CD4-positive, alpha-beta T cell (primary cell): ENCODE results near the gene CPNE9. TPM values are rescaled to one million over a fixed set of nuclear protein-coding genes. Genes with fewer than 3 reads are reported as not detected.

Experiments
- ATAC-seq: fragments of 200-7000 bp; cut with Tn5 transposase; one replicate; pipeline ENCODE4 v1.10.0; 2022; ENCODE audit warnings: mild to moderate bottlenecking; ENCODE audit not compliant: poor library complexity
- CTCF ChIA-PET: fragments of 350-600 bp; sonication (Branson Sonifier 250); formaldehyde crosslinking; loops from one replicate; lab custom pipeline; 2021; ENCODE audit warnings: antibody characterized with exemption, inconsistent platforms; lab: Charles Lee
- POLR2A ChIA-PET: fragments of 350-600 bp; sonication (Branson Sonifier 250); formaldehyde crosslinking; loops from one replicate; lab custom pipeline; 2021; ENCODE audit warnings: antibody characterized with exemption, inconsistent platforms; lab: Charles Lee
- DNase-seq, 14 experiments: peaks; one replicate each; pipeline ENCODE4 v3.0.0-alpha.2; 2013 to 2020; ENCODE audit warnings: mixed read lengths in 2 of 14
- H3K27ac ChIP-seq, 2 donors: one replicate each; pipeline versions ENCODE4 v1.5.1 to v1.7.0; 2013; ENCODE audit warnings: low read length in 2 of 2, low read depth in 1 of 2, mild to moderate bottlenecking in 1 of 2
- H3K27me3 ChIP-seq, 2 experiments: 1 replicate in 1 of 2; 2 replicates in 1 of 2; pipeline versions ENCODE4 v1.6.1 to v1.7.0; 2013; ENCODE audit warnings: low read length in 2 of 2, control low read depth in 1 of 2, mild to moderate bottlenecking in 1 of 2, moderate library complexity in 1 of 2; ENCODE audit not compliant: insufficient read depth in 2 of 2, control insufficient read depth in 1 of 2
- H3K36me3 ChIP-seq: one replicate; pipeline ENCODE4 v1.6.1; 2013; ENCODE audit warnings: low read length, control low read depth; ENCODE audit not compliant: insufficient read depth
- H3K4me1 ChIP-seq: one replicate; pipeline ENCODE4 v1.6.1; 2013; ENCODE audit warnings: low read length, control low read depth; ENCODE audit not compliant: insufficient read depth
- H3K4me3 ChIP-seq: one replicate; pipeline ENCODE4 v1.5.1; 2013; ENCODE audit warnings: mild to moderate bottlenecking, low read length, moderate library complexity
- H3K9me3 ChIP-seq, 2 experiments: 1 replicate in 1 of 2; 2 replicates in 1 of 2; pipeline versions ENCODE4 v1.6.1 to v1.7.0; 2013; ENCODE audit warnings: low read length in 2 of 2, mild to moderate bottlenecking in 2 of 2, control low read depth in 1 of 2, moderate library complexity in 1 of 2; ENCODE audit not compliant: control insufficient read depth in 1 of 2, insufficient read depth in 1 of 2
- H3K27ac Mint-ChIP-seq: one replicate; pipeline ENCODE4 v1.8.0; 2020; ENCODE audit warnings: mixed read lengths
- H3K27me3 Mint-ChIP-seq: one replicate; pipeline ENCODE4 v1.8.0; 2021; ENCODE audit warnings: mixed read lengths
- H3K36me3 Mint-ChIP-seq: one replicate; pipeline ENCODE4 v1.8.0; 2021; ENCODE audit warnings: low read depth, mixed read lengths
- H3K4me1 Mint-ChIP-seq: one replicate; pipeline ENCODE4 v1.8.0; 2021; ENCODE audit warnings: low read depth, mixed read lengths
- H3K4me3 Mint-ChIP-seq: one replicate; pipeline ENCODE4 v1.8.0; 2020; ENCODE audit warnings: mild to moderate bottlenecking, mixed read lengths
- H3K9me3 Mint-ChIP-seq: one replicate; pipeline ENCODE4 v1.8.0; 2020; ENCODE audit warnings: mixed read lengths
- intact Hi-C, 2 experiments: fragments of 100-400 bp; cut with DNase I in 1 of 2; cut with micrococcal nuclease in 1 of 2; formaldehyde crosslinking; loops; one replicate each; pipeline versions ENCODE4 v1.15.1 to v1.9.0; 2023 to 2025; cut with DNase I, micrococcal nuclease
- total RNA-seq, 174 experiments: library from RNA in 2 of 174; stranded (reverse) in 2 of 174; gene quantifications; one replicate each; pipeline ENCODE4 v1.2.3 and lab custom pipeline; 2021 to 2026
- TF ChIP-seq, protein P1 (sequence below): fragments of 200-600 bp; IDR thresholded peaks from one replicate; pipeline ENCODE4 v1.8.0; 2022; ENCODE audit warnings: antibody characterized with exemption, mild to moderate bottlenecking

Gene CPNE9
- total RNA-seq, 2 experiments from 2014 or later, result 0.33 to 0.45 TPM

DNA sequence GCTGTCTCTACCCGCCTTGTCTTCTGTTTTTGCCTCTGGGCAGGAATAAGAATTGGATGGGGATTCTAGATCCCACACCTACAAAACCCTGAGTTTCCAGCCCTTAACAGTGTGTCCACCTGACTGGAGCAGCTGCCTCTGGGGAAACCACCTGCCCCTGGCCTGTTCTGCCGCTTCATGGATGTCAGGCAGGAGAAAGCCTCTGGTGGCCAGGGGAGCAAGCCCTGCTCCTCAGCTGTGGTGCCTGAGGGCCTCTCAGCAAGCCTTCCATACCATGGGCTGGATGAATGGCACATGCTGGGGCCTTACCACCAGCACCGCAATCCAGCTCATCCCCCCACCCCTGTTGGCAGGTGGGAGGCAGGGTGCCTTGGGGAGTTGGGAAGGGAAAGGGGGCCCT lies 5.3 kb upstream of the CPNE9 start:
- intact Hi-C loops, result no loop called here
- Mint-ChIP-seq H3K4me1 (peaks cover 5% of the 10 kb centered on the region), H3K27me3 (peaks cover 6% of the 10 kb centered on the region), H3K36me3 (peaks cover 87% of the 10 kb centered on the region), H3K4me3 (no peak overlapping the region), H3K9me3 (no peaks in the 10 kb centered on the region), H3K27ac (no peak overlapping the region)
- ATAC-seq, result no peak
- no peak for DNase-seq
- Histone ChIP-seq H3K27me3 (peaks cover under 1% of the 10 kb centered on the region in 2 experiments), H3K4me1 (no peaks in the 10 kb centered on the region), H3K9me3 (peaks cover 0 to 3% of the 10 kb centered on the region in 2 experiments), H3K27ac (no peak overlapping the region), H3K36me3 (peaks cover 76% of the 10 kb centered on the region), H3K4me3 (no peak overlapping the region)
- ChIA-PET POLR2A (no interaction called here), CTCF (no interaction called here)
- TF ChIP-seq, protein P1, sequence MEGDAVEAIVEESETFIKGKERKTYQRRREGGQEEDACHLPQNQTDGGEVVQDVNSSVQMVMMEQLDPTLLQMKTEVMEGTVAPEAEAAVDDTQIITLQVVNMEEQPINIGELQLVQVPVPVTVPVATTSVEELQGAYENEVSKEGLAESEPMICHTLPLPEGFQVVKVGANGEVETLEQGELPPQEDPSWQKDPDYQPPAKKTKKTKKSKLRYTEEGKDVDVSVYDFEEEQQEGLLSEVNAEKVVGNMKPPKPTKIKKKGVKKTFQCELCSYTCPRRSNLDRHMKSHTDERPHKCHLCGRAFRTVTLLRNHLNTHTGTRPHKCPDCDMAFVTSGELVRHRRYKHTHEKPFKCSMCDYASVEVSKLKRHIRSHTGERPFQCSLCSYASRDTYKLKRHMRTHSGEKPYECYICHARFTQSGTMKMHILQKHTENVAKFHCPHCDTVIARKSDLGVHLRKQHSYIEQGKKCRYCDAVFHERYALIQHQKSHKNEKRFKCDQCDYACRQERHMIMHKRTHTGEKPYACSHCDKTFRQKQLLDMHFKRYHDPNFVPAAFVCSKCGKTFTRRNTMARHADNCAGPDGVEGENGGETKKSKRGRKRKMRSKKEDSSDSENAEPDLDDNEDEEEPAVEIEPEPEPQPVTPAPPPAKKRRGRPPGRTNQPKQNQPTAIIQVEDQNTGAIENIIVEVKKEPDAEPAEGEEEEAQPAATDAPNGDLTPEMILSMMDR, result no peak

- Histone ChIP-seq H3K4me3 (no peak overlapping the region), H3K4me1 (peaks cover 14% of the 10 kb centered on the region), H3K36me3 (peaks cover 53% of the 10 kb centered on the region), H3K9me3 (peaks cover 0 to 17% of the 10 kb centered on the region in 2 experiments), H3K27ac (no peak overlapping the region), H3K27me3 (peaks cover 15 to 17% of the 10 kb centered on the region in 2 experiments)
- Mint-ChIP-seq H3K4me1 (peaks cover 12% of the 10 kb centered on the region), H3K9me3 (no peaks in the 10 kb centered on the region), H3K27me3 (peaks cover 21% of the 10 kb centered on the region), H3K36me3 (peaks cover 68% of the 10 kb centered on the region), H3K27ac (no peak overlapping the region), H3K4me3 (no peak overlapping the region)
- no peak for DNase-seq
- intact Hi-C loops, result no loop called here
- ChIA-PET POLR2A (no interaction called here), CTCF (no interaction called here)
- TF ChIP-seq, protein P1, result no peak
- ATAC-seq, result no peak
Observed at GRCh38 chr3:9700536-9700935, 3.1 kb upstream of the CPNE9 start.

DNA sequence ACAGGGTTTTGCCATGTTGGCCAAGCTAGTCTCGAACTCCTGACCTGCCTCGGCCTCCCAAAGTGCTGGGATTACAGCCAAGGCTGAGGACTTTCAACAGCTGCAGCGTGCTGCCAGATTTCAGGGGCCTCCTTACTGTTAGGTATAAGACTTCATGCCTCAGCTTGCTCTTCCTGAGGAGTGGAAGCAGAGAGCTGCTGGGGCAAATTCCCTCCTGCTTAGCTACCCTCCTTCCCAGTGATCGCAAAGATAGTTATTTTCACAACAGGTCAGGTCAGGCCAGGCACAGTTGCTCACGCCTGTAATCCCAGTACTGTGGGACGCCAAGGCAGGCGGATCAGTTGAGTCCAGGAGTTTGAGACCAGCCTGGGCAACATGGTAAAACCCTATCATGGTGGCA lies 2.6 kb upstream of the CPNE9 start:
- H3K4me1 Mint-ChIP-seq, result peaks cover 12% of the 10 kb centered on the region
- no peaks in the 10 kb centered on the region for H3K9me3 Mint-ChIP-seq
- intact Hi-C loops, result no loop called here
- peaks cover 64% of the 10 kb centered on the region for H3K36me3 Mint-ChIP-seq
- no peak overlapping the region for H3K4me3 ChIP-seq
- DNase-seq (no peak), ATAC-seq (no peak)
- H3K27me3 ChIP-seq, result peaks cover 15 to 17% of the 10 kb centered on the region in 2 experiments
- peaks cover 26% of the 10 kb centered on the region for H3K27me3 Mint-ChIP-seq
- H3K27ac ChIP-seq, result no peak overlapping the region
- no peak overlapping the region for H3K4me3 Mint-ChIP-seq
- no peak overlapping the region for H3K27ac Mint-ChIP-seq
- peaks cover 14% of the 10 kb centered on the region for H3K4me1 ChIP-seq
- H3K9me3 ChIP-seq, result peaks cover 0 to 17% of the 10 kb centered on the region in 2 experiments
- ChIA-PET POLR2A (no interaction called here), CTCF (no interaction called here)
- H3K36me3 ChIP-seq, result peaks cover 49% of the 10 kb centered on the region
- TF ChIP-seq, protein P1, result no peak
